Measurements from ENCODE around the gene ZC3H12C.

DNA sequence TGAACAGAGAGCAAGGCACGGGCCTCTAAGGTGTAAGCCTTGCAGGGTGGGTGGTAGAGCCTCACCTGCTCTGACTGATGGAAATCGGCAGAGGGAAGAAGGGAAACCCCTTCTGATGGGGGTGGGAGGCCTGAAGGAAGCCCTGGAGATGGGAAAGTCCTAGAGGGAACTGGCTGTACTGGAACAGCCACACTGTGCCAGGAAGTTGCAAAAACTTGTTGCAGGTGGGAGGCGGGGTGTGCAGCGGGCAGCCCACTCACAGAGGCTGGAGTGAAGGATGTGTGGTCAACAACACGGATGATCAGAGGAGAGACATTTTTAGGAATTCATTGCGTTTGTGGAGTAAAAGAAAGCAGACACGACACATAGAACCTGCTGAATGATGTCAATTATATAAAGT lies 91.3 kb downstream of the ZC3H12C start:
- TF ChIP-seq, protein P1, sequence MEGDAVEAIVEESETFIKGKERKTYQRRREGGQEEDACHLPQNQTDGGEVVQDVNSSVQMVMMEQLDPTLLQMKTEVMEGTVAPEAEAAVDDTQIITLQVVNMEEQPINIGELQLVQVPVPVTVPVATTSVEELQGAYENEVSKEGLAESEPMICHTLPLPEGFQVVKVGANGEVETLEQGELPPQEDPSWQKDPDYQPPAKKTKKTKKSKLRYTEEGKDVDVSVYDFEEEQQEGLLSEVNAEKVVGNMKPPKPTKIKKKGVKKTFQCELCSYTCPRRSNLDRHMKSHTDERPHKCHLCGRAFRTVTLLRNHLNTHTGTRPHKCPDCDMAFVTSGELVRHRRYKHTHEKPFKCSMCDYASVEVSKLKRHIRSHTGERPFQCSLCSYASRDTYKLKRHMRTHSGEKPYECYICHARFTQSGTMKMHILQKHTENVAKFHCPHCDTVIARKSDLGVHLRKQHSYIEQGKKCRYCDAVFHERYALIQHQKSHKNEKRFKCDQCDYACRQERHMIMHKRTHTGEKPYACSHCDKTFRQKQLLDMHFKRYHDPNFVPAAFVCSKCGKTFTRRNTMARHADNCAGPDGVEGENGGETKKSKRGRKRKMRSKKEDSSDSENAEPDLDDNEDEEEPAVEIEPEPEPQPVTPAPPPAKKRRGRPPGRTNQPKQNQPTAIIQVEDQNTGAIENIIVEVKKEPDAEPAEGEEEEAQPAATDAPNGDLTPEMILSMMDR (IDR thresholded peaks at IDR 0.05) = no peak
- no peak for TF ChIP-seq POLR2A (IDR thresholded peaks at IDR 0.05)

Measured in Peyer's patch (tissue), 4 donors.